Measurements from ENCODE around the gene DLGAP5.

DNA sequence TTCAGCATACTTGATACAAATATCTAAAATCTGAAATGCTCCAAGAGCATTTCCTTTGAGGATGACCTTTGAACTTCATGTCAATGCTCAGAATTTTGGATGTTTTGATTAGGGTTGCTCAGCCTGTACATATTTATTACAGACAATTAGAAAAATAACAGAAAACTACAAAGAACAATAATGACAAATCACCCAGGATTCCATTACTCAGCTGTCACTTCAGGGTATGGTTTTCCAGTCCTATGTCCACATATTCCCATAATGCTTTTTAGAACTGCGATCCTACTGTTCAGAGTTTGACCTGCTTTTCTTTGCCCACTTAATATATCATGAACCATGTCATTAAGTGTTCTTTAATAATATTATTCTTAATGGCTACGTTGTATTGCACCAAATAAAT lies 11.4 kb downstream of the DLGAP5 start:
- TF ChIP-seq, protein P1, sequence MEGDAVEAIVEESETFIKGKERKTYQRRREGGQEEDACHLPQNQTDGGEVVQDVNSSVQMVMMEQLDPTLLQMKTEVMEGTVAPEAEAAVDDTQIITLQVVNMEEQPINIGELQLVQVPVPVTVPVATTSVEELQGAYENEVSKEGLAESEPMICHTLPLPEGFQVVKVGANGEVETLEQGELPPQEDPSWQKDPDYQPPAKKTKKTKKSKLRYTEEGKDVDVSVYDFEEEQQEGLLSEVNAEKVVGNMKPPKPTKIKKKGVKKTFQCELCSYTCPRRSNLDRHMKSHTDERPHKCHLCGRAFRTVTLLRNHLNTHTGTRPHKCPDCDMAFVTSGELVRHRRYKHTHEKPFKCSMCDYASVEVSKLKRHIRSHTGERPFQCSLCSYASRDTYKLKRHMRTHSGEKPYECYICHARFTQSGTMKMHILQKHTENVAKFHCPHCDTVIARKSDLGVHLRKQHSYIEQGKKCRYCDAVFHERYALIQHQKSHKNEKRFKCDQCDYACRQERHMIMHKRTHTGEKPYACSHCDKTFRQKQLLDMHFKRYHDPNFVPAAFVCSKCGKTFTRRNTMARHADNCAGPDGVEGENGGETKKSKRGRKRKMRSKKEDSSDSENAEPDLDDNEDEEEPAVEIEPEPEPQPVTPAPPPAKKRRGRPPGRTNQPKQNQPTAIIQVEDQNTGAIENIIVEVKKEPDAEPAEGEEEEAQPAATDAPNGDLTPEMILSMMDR (conservative IDR thresholded peaks at IDR 0.05 in 1 of 2, IDR thresholded peaks at IDR 0.05 in 1 of 2; ENCODE audit: extremely low read depth in 1 of 2, insufficient read depth in 1 of 2, low read depth in 1 of 2, low read length in 2 of 2) = no peak
- no peak for TF ChIP-seq EZH2 (IDR thresholded peaks at IDR 0.05; ENCODE audit: borderline replicate concordance, low read length)
